ENCODE results near the gene CLCN5.

The CLCN5 gene

GRCh38 chrX:49970674-49971073 lies 48.3 kb downstream of the CLCN5 start (continued):
- TF ChIP-seq ZNF626 (tag by site-specific recombination; IDR thresholded peaks at IDR 0.05), result no peak
- no peak for TF ChIP-seq ZNF169 (tag by site-specific recombination; IDR thresholded peaks at IDR 0.05)
- no peak for TF ChIP-seq ZNF514 (tag by site-specific recombination; IDR thresholded peaks at IDR 0.05)
- TF ChIP-seq ZNF513 (tag by site-specific recombination; IDR thresholded peaks at IDR 0.05), result no peak
- no peak for TF ChIP-seq BCL11A (tag by site-specific recombination; IDR thresholded peaks at IDR 0.05; ENCODE audit: low read depth)
- TF ChIP-seq PATZ1 (tag by site-specific recombination; IDR thresholded peaks at IDR 0.05), result no peak
- no peak for TF ChIP-seq SP2 (tag by site-specific recombination; IDR thresholded peaks at IDR 0.05)
- no peak for TF ChIP-seq OVOL3 (tag by site-specific recombination; IDR thresholded peaks at IDR 0.05)
- no peak for TF ChIP-seq ZNF768 (tag by site-specific recombination; IDR thresholded peaks at IDR 0.05)

- ChIA-PET CTCF (no interaction called here), POLR2A (no interaction called here)
- Histone ChIP-seq H3K36me3 (ENCODE audit: control insufficient read depth in 2 of 2, insufficient read depth in 1 of 2, low read length in 2 of 2) (no peaks in the 10 kb centered on the region), H3K9me3 (ENCODE audit: control insufficient read depth, insufficient read depth, low read depth, low read length) (no peaks in the 10 kb centered on the region), H3K4me1 (ENCODE audit: control insufficient read depth, insufficient read depth, low read length) (no peaks in the 10 kb centered on the region), H3K27ac (ENCODE audit: extremely low read depth, low read depth, low read length) (no peak overlapping the region), H3K4me3 (ENCODE audit: low read depth, low read length) (no peak overlapping the region)
- TF ChIP-seq ZNF544 (tag by site-specific recombination; IDR thresholded peaks at IDR 0.05), result no peak
Observed at GRCh38 chrX:49972328-49972860, 50.0 kb downstream of the CLCN5 start.

- H3K27ac ChIP-seq (ENCODE audit: extremely low read depth, low read depth, low read length), result no peak overlapping the region
- no peaks in the 10 kb centered on the region for H3K9me3 ChIP-seq (ENCODE audit: control insufficient read depth, insufficient read depth, low read depth, low read length)
- ChIA-PET POLR2A (no interaction called here), CTCF (no interaction called here)
- no peak overlapping the region for H3K4me3 ChIP-seq (ENCODE audit: low read depth, low read length)
- H3K4me1 ChIP-seq (ENCODE audit: control insufficient read depth, insufficient read depth, low read length), result peaks cover 9% of the 10 kb centered on the region; the same call in 1 of the 2 replicates
- no peaks in the 10 kb centered on the region for H3K36me3 ChIP-seq (ENCODE audit: control insufficient read depth in 2 of 2, insufficient read depth in 1 of 2, low read length in 2 of 2)
- 0 out of 2 replicates have a peak, but pooled peaks have one; percentile 16 for TF ChIP-seq ZXDB (tag by site-specific recombination; IDR thresholded peaks at IDR 0.05)
- peak; percentile 86 for TF ChIP-seq TCF7L2 (IDR thresholded peaks at IDR 0.05; ENCODE audit: borderline replicate concordance, low read depth, low read length)
- no peak for TF ChIP-seq ZNF24 (tag by site-specific recombination; IDR thresholded peaks at IDR 0.05)
- no peak for TF ChIP-seq ATF2 (tag by site-specific recombination; IDR thresholded peaks at IDR 0.05; ENCODE audit: low read depth)
- peak; percentile 70 for TF ChIP-seq PRDM10 (tag by site-specific recombination; IDR thresholded peaks at IDR 0.05)
- peak; percentile 56; the same call in 1 of the 2 replicates for TF ChIP-seq FEZF1 (tag by site-specific recombination; IDR thresholded peaks at IDR 0.05)
- peak; percentile 50 for TF ChIP-seq PRDM6 (tag by site-specific recombination; IDR thresholded peaks at IDR 0.05)
- TF ChIP-seq ZNF10 (tag by site-specific recombination; IDR thresholded peaks at IDR 0.05), result no peak
- TF ChIP-seq PRDM4 (tag by site-specific recombination; IDR thresholded peaks at IDR 0.05), result peak; percentile 54; the same call in 1 of the 2 replicates
Observed at GRCh38 chrX:49976682-49977197, 54.3 kb downstream of the CLCN5 start.
